ENCODE results near the gene CHMP1A.

Gene CHMP1A

GRCh38 chr16:89602273-89602951 lies 55.1 kb downstream of the CHMP1A start:
- DNase-seq (ENCODE audit: low read depth), result peak; percentile 87
- TF ChIP-seq, protein P1, sequence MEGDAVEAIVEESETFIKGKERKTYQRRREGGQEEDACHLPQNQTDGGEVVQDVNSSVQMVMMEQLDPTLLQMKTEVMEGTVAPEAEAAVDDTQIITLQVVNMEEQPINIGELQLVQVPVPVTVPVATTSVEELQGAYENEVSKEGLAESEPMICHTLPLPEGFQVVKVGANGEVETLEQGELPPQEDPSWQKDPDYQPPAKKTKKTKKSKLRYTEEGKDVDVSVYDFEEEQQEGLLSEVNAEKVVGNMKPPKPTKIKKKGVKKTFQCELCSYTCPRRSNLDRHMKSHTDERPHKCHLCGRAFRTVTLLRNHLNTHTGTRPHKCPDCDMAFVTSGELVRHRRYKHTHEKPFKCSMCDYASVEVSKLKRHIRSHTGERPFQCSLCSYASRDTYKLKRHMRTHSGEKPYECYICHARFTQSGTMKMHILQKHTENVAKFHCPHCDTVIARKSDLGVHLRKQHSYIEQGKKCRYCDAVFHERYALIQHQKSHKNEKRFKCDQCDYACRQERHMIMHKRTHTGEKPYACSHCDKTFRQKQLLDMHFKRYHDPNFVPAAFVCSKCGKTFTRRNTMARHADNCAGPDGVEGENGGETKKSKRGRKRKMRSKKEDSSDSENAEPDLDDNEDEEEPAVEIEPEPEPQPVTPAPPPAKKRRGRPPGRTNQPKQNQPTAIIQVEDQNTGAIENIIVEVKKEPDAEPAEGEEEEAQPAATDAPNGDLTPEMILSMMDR (IDR thresholded peaks at IDR 0.05; ENCODE audit: low read length, missing control alignments), result no peak
- no peak overlapping the region for H3K4me3 ChIP-seq (replicated peaks; ENCODE audit: low read depth, low read length)

GRCh38 chr16:89601906-89602272 lies 55.6 kb downstream of the CHMP1A start:
- no peak for DNase-seq (ENCODE audit: low read depth)
- TF ChIP-seq, protein P1 (IDR thresholded peaks at IDR 0.05; ENCODE audit: low read length, missing control alignments), result no peak
- H3K4me3 ChIP-seq (replicated peaks; ENCODE audit: low read depth, low read length), result no peak overlapping the region

DNA sequence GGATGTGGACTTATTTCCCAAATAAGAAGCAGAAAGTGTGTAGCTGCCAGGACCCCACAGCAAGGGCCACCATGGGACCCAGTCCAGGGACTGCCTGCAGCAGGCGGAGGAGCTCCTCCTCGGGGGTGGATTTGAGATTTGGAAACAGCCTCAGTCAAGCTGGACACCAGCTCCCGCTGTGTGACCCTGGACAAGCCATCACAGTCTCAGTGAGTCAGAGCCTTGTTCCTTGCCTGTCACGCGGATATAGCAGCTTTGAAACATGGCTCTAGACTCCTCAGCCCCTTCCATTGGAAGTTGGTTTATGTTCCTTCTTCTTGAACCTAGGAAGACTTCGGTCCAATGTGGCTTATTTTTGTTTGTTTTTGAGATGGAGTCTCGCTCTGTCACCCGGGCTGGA lies 56.6 kb downstream of the CHMP1A start:
- DNase-seq (ENCODE audit: low read depth), result no peak
- H3K4me3 ChIP-seq (replicated peaks; ENCODE audit: low read depth, low read length), result no peak overlapping the region
- TF ChIP-seq, protein P1 (IDR thresholded peaks at IDR 0.05; ENCODE audit: low read length, missing control alignments), result no peak

- no peak overlapping the region for H3K4me3 ChIP-seq (replicated peaks; ENCODE audit: low read depth, low read length)
- DNase-seq (ENCODE audit: low read depth), result no peak
- TF ChIP-seq, protein P1 (IDR thresholded peaks at IDR 0.05; ENCODE audit: low read length, missing control alignments), result no peak
These were observed 57.1 kb downstream of the CHMP1A start for GRCh38 chr16:89600427-89600826.

GRCh38 chr16:89599902-89600301 lies 57.6 kb downstream of the CHMP1A start:
- no peak for DNase-seq (ENCODE audit: low read depth)
- no peak overlapping the region for H3K4me3 ChIP-seq (replicated peaks; ENCODE audit: low read depth, low read length)
- TF ChIP-seq, protein P1 (IDR thresholded peaks at IDR 0.05; ENCODE audit: low read length, missing control alignments), result no peak

- no peak overlapping the region for H3K4me3 ChIP-seq (replicated peaks; ENCODE audit: low read depth, low read length)
- TF ChIP-seq, protein P1 (IDR thresholded peaks at IDR 0.05; ENCODE audit: low read length, missing control alignments), result peak; percentile 28
- no peak for DNase-seq (ENCODE audit: low read depth)
These were observed 58.1 kb downstream of the CHMP1A start for GRCh38 chr16:89599451-89599858.

DNA sequence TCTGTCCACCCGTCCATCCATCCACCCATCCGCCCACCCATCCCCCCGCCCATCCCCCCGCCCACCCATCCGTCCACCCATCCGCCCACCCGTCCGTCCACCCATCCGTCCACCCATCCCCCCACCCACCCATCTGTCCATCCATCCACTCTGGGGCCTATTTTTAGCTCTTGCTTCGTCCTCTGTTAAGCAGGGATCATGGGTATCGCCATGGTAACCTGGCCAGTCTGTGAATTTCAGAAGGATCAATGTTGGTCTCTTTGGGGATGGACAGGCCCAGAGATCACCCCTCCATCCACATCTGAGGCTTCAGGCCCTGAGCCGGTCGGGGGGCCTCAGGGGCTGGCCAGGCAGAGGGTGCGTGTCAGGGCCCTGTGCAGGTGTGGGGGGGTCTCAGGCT lies 59.3 kb downstream of the CHMP1A start:
- TF ChIP-seq, protein P1 (IDR thresholded peaks at IDR 0.05; ENCODE audit: low read length, missing control alignments), result no peak
- no peak overlapping the region for H3K4me3 ChIP-seq (replicated peaks; ENCODE audit: low read depth, low read length)
- DNase-seq (ENCODE audit: low read depth), result peak; percentile 39

Measured in fibroblast of pulmonary artery (primary cell).